Suprapubic skin (tissue), 3 donors: ENCODE data around the gene SHROOM3.

Experiments
- EP300 ChIP-seq: sonication (generic); formaldehyde crosslinking; IDR thresholded peaks from one replicate; pipeline ENCODE4 v1.6.1; 2017; ENCODE audit warnings: antibody characterized with exemption
- POLR2A ChIP-seq, 2 donors: fragments of 450-650 bp; IDR thresholded peaks; one replicate each; pipeline ENCODE4 v1.6.1; 2017; ENCODE audit warnings: antibody characterized with exemption in 2 of 2, mild to moderate bottlenecking in 2 of 2, moderate library complexity in 2 of 2
- TF ChIP-seq, protein P1 (sequence below), 2 donors: fragments of 200-600 bp in 1 of 2; fragments of 450-650 bp in 1 of 2; sonication (generic) in 1 of 2; IDR thresholded peaks; one replicate each; pipeline ENCODE4 v1.5.1; 2016 to 2019; ENCODE audit warnings: antibody characterized with exemption in 2 of 2, mild to moderate bottlenecking in 1 of 2, moderate library complexity in 1 of 2

DNA sequence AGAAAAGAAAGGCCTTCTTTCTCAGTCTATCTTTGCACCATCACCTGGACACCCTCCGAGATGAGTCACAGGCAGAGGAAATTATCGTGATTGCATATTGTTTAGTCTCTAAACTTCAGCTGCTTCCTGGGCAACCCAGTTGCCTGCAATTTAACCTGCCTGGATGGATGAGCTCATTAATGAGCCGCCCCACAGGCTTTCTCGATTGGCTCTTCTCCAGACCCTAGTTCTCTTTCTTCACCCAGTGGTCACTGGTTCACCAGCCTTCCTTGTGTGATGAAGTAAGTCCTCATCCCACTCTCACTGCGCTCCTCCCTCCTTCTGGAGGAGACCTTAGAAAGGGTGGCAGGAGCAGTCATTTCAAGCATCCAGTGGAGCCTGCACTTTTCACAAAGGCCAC is 368.5 kb downstream of the SHROOM3 start:
- TF ChIP-seq, protein P1, sequence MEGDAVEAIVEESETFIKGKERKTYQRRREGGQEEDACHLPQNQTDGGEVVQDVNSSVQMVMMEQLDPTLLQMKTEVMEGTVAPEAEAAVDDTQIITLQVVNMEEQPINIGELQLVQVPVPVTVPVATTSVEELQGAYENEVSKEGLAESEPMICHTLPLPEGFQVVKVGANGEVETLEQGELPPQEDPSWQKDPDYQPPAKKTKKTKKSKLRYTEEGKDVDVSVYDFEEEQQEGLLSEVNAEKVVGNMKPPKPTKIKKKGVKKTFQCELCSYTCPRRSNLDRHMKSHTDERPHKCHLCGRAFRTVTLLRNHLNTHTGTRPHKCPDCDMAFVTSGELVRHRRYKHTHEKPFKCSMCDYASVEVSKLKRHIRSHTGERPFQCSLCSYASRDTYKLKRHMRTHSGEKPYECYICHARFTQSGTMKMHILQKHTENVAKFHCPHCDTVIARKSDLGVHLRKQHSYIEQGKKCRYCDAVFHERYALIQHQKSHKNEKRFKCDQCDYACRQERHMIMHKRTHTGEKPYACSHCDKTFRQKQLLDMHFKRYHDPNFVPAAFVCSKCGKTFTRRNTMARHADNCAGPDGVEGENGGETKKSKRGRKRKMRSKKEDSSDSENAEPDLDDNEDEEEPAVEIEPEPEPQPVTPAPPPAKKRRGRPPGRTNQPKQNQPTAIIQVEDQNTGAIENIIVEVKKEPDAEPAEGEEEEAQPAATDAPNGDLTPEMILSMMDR (IDR thresholded peaks at IDR 0.05): no peak
- TF ChIP-seq EP300 (no peak), POLR2A (IDR thresholded peaks at IDR 0.05) (no peak)
